Epithelial cell of esophagus (primary cell): ENCODE data around the gene IFNG-AS1.

Source experiments
- DNase-seq: peaks from one replicate; pipeline ENCODE4 v3.0.0; 2010; ENCODE audit warnings: low read depth
- H3K4me3 ChIP-seq: 2 replicates; pipeline ENCODE4 v1.5.1; 2011; ENCODE audit warnings: mild to moderate bottlenecking, low read length, control low read depth
- TF ChIP-seq, protein P1 (sequence below): IDR thresholded peaks from 2 replicates; pipeline ENCODE4 v1.5.1; 2011; ENCODE audit warnings: low read depth, mild to moderate bottlenecking, low read length, control low read depth, inconsistent platforms; ENCODE audit not compliant: insufficient read depth; ENCODE audit errors: missing control alignments

The IFNG-AS1 gene

GRCh38 chr12:68040450-68041075 is 51.3 kb downstream of the IFNG-AS1 start:
- H3K4me3 ChIP-seq: no peak overlapping the region
- TF ChIP-seq, protein P1, sequence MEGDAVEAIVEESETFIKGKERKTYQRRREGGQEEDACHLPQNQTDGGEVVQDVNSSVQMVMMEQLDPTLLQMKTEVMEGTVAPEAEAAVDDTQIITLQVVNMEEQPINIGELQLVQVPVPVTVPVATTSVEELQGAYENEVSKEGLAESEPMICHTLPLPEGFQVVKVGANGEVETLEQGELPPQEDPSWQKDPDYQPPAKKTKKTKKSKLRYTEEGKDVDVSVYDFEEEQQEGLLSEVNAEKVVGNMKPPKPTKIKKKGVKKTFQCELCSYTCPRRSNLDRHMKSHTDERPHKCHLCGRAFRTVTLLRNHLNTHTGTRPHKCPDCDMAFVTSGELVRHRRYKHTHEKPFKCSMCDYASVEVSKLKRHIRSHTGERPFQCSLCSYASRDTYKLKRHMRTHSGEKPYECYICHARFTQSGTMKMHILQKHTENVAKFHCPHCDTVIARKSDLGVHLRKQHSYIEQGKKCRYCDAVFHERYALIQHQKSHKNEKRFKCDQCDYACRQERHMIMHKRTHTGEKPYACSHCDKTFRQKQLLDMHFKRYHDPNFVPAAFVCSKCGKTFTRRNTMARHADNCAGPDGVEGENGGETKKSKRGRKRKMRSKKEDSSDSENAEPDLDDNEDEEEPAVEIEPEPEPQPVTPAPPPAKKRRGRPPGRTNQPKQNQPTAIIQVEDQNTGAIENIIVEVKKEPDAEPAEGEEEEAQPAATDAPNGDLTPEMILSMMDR: peak; percentile 96
- DNase-seq: peak; percentile 83

- no peak overlapping the region for H3K4me3 ChIP-seq
- peak; percentile 95 for DNase-seq
- TF ChIP-seq, protein P1: peak; percentile 4
Measured at GRCh38 chr12:68042212-68042699, 53.0 kb downstream of the IFNG-AS1 start.

DNA sequence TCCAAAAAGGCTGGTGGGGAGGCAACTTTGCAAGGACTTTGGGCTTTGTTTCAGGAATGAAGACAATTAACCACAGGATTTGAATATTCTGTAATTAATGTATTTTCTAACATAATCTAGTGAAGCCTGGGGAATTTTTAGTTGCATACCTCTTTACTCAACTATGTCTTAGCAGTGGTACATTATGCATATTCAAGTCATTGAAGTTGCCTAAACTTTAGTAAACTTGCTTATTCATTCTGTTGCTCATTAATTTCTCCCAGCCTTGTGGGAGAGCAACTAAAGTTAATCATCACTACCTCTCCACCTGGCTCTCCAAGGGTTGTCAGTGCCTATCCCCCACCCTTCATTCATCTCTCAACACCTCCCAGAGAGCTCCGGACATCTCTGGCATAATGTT is 54.2 kb downstream of the IFNG-AS1 start:
- H3K4me3 ChIP-seq: no peak overlapping the region
- TF ChIP-seq, protein P1: no peak
- DNase-seq: peak; percentile 26

DNA sequence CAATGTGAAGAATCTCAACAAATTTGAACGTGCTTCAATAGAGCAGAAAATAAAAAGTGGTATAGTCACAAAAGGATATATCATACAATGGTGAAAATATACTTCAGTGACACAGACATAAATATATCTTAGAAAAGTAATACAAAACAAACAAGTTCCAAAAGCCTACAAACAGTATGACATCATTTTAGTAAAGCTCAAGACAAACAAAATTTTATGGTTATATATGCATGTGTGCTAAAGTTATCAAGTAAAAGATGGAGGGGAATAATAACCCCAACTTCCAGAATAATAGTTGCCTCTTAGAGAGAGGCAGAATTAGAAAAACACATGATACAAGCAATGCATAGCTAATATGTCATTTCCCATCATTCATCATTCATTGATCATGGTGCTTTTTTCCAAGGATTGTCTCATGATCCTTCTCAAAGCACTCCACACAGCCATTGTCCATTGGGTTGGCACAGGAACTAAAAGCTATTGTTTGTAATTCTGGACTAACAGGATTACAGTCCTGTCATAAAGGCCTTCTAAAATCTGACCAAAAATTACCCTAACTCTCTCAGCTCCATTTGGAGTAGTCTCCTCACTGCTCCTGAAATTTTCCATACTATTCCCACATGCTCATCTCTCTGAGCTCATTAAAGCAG is 59.5 kb downstream of the IFNG-AS1 start:
- H3K4me3 ChIP-seq: no peak overlapping the region
- TF ChIP-seq, protein P1: no peak
- no peak for DNase-seq

- TF ChIP-seq, protein P1: no peak
- no peak overlapping the region for H3K4me3 ChIP-seq
- no peak for DNase-seq
Measured at GRCh38 chr12:68056300-68056699, 67.1 kb downstream of the IFNG-AS1 start.

DNA sequence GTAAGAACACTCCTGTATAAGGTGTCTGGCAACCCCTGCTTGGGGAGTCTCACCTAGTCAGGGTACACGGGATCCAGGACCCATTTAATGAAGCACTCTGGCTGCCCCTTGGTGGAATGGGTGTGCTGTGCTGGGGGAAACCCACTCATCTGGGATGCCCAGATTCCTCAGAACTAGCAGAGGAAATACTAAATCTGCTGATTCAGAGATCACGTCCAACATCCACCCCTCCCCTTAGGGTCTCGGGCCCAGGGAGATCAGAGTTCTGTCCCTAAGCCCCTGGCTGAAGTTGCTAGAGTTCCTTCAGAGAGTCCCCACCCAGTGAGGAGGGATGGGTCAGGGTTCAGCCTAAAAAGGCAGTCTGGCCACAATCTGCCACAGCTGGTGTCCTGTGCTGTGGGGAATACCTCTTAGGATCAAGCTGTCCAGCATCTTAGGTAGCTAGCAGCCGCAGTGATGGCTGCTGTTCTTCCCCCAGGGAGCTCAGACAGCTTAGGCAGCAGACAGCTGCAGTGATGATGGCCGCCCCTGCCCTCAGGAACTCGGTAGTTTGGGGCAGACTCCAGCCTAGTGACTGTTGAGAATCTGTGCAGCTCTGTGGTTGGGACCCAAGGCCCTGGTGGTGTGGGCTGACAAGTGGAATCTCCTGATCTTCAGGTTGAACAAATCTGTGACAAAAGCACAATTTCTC is 74.8 kb downstream of the IFNG-AS1 start:
- TF ChIP-seq, protein P1: no peak
- DNase-seq: no peak
- no peak overlapping the region for H3K4me3 ChIP-seq
